Measurements from ENCODE around the gene ILKAP.

Gene ILKAP

GRCh38 chr2:238236571-238236970 is 33.1 kb upstream of the ILKAP start:
- no peak for DNase-seq

GRCh38 chr2:238235856-238236255 is 32.4 kb upstream of the ILKAP start:
- DNase-seq = no peak

- no peak for DNase-seq
Observed at GRCh38 chr2:238235331-238235732, 31.8 kb upstream of the ILKAP start.

- no peak for DNase-seq
Observed at GRCh38 chr2:238233625-238234024, 30.1 kb upstream of the ILKAP start.

- DNase-seq = no peak
Observed at GRCh38 chr2:238231809-238232208, 28.3 kb upstream of the ILKAP start.

GRCh38 chr2:238231251-238231793 is 27.8 kb upstream of the ILKAP start:
- peak; percentile 87 for DNase-seq

- no peak for DNase-seq
Observed at GRCh38 chr2:238230699-238231098, 27.2 kb upstream of the ILKAP start.

- no peak for DNase-seq
Observed at GRCh38 chr2:238228700-238229099, 25.2 kb upstream of the ILKAP start.

GRCh38 chr2:238227587-238228032 is 24.1 kb upstream of the ILKAP start:
- no peak for DNase-seq

GRCh38 chr2:238226698-238227586 is 23.4 kb upstream of the ILKAP start:
- DNase-seq = no peak

- DNase-seq = no peak
Observed at GRCh38 chr2:238225911-238226697, 22.6 kb upstream of the ILKAP start.

- no peak for DNase-seq
Observed at GRCh38 chr2:238225121-238225520, 21.6 kb upstream of the ILKAP start.

GRCh38 chr2:238224356-238225035 is 21.0 kb upstream of the ILKAP start:
- peak; percentile 30 for DNase-seq

- DNase-seq = no peak
Observed at GRCh38 chr2:238220892-238221521, 17.5 kb upstream of the ILKAP start.

- no peak for DNase-seq
Observed at GRCh38 chr2:238220274-238220891, 16.9 kb upstream of the ILKAP start.

- DNase-seq = peak; percentile 16
Observed at GRCh38 chr2:238216651-238217184, 13.2 kb upstream of the ILKAP start.

- no peak for DNase-seq
Observed at GRCh38 chr2:238207006-238207405, 3.5 kb upstream of the ILKAP start.

- peak; percentile 87 for DNase-seq
Observed at GRCh38 chr2:238203973-238204683, 633 bp upstream of the ILKAP start.

GRCh38 chr2:238202326-238203093 is 985 bp downstream of the ILKAP start:
- peak; percentile 47 for DNase-seq

- DNase-seq = no peak
Observed at GRCh38 chr2:238190445-238190844, 13.1 kb downstream of the ILKAP start.
